K562 (cell line): ENCODE results near the gene HMCN2. TPM values are rescaled to one million over a fixed set of nuclear protein-coding genes. Genes with fewer than 3 reads are reported as not detected.

ENCODE experiments used
- ATAC-seq: fragments of 200-7000 bp; cut with Tn5 transposase; 3 replicates; pipeline ENCODE4 v1.9.1; 2020; ENCODE audit warnings: moderate library complexity
- BruUV-seq: library from RNA; stranded (reverse); fragments of 400-500 nt; replicated peaks from 2 replicates; lab custom pipeline; 2021; lab: Mats Ljungman, UMichigan
- CTCF ChIA-PET: fragments of 300-600 bp; formaldehyde crosslinking; extraction: SDS; loops from one replicate; lab custom pipeline; 2021; ENCODE audit warnings: low intra/inter-chr PET ratio; lab: Yijun Ruan, JAX
- POLR2A ChIA-PET: fragments of 300-600, 350-650 bp; sonication (Branson Sonifier 250); formaldehyde crosslinking; extraction: SDS; loops from one replicate; lab custom pipeline; 2021; ENCODE audit warnings: antibody characterized with exemption, inconsistent platforms; lab: Yijun Ruan, JAX
- DNase-seq, 4 experiments: peaks; one replicate each; pipeline versions ENCODE4 v3.0.0 to v3.0.0-alpha.2; 2011 to 2018; ENCODE audit warnings: low spot score in 3 of 4, mixed read lengths in 3 of 4; ENCODE audit errors: extremely low read depth in 1 of 4
- FAIRE-seq: peaks from 2 replicates; lab custom pipeline; 2011; peaks lifted over from hg19 to GRCh38; lab: Jason Lieb, UNC
- H2AFZ ChIP-seq: 2 replicates; pipeline ENCODE4 v1.6.0; 2011; ENCODE audit warnings: low read depth, low read length, control low read depth, inconsistent platforms
- H3K27ac ChIP-seq: fragments of 200-600 bp; 3 replicates; pipeline ENCODE4 v1.8.0; 2011; ENCODE audit warnings: low read depth, mild to moderate bottlenecking, control low read depth, inconsistent platforms, low read length, moderate library complexity, mixed read lengths; ENCODE audit errors: extremely low read depth
- H3K27me3 ChIP-seq, 2 experiments: fragments of 300-600 bp in 1 of 2; 2 replicates in 1 of 2; 3 replicates in 1 of 2; pipeline versions ENCODE4 v1.6.0 to v1.8.0; 2011; ENCODE audit warnings: inconsistent platforms in 2 of 2, low read length in 2 of 2, mild to moderate bottlenecking in 1 of 2, mixed read lengths in 1 of 2, moderate library complexity in 1 of 2; ENCODE audit not compliant: control insufficient read depth in 2 of 2, insufficient read depth in 2 of 2
- H3K36me3 ChIP-seq: fragments of 300-600 bp; 3 replicates; pipeline ENCODE4 v1.8.0; 2011; ENCODE audit warnings: mild to moderate bottlenecking, low read length, inconsistent platforms; ENCODE audit not compliant: control insufficient read depth, insufficient read depth
- H3K4me1 ChIP-seq, 2 experiments: fragments of 200-600 bp in 1 of 2; replicated peaks in 1 of 2; 2 replicates in 1 of 2; 3 replicates in 1 of 2; pipeline versions ENCODE4 v1.5.1 to v1.8.0; 2011; ENCODE audit warnings: inconsistent platforms in 2 of 2, low read length in 2 of 2, mild to moderate bottlenecking in 1 of 2, mixed read lengths in 1 of 2, moderate library complexity in 1 of 2; ENCODE audit not compliant: control insufficient read depth in 2 of 2, insufficient read depth in 2 of 2
- H3K4me2 ChIP-seq: 2 replicates; pipeline ENCODE4 v1.6.1; 2011; ENCODE audit warnings: low read length, control low read depth, inconsistent platforms, mixed read lengths; ENCODE audit not compliant: insufficient read depth
- H3K4me3 ChIP-seq: fragments of 200-600 bp; sonication (generic), shearing (Covaris generic); 2 replicates; pipeline ENCODE4 v1.5.1; 2016; ENCODE audit warnings: control low read depth, inconsistent platforms
- H3K79me2 ChIP-seq: fragments of 200-600 bp; 3 replicates; pipeline ENCODE4 v1.8.0; 2011; ENCODE audit warnings: low read length, inconsistent platforms; ENCODE audit not compliant: control insufficient read depth, insufficient read depth
- H3K9ac ChIP-seq, 2 experiments: 2 replicates each; pipeline versions ENCODE4 v1.6.0 to v1.6.1; 2011; ENCODE audit warnings: low read depth in 2 of 2, low read length in 2 of 2, control low read depth in 1 of 2, inconsistent platforms in 1 of 2, mild to moderate bottlenecking in 1 of 2, mixed read lengths in 1 of 2; ENCODE audit not compliant: insufficient read depth in 1 of 2
- H3K9me1 ChIP-seq: one replicate; pipeline ENCODE4 v1.6.0; 2011; ENCODE audit warnings: inconsistent platforms, mild to moderate bottlenecking, low read length, moderate library complexity; ENCODE audit not compliant: control insufficient read depth, insufficient read depth
- H3K9me3 ChIP-seq: replicated peaks from 2 replicates; pipeline ENCODE4 v1.5.1; 2011; ENCODE audit warnings: low read depth, low read length, inconsistent platforms; ENCODE audit not compliant: control insufficient read depth, insufficient read depth
- H4K20me1 ChIP-seq: replicated peaks from 2 replicates; pipeline ENCODE4 v1.6.1; 2011; ENCODE audit warnings: low read length, inconsistent platforms, mixed read lengths; ENCODE audit not compliant: control insufficient read depth, insufficient read depth
- ATF7 ChIP-seq: fragments of 450-650 bp; IDR thresholded peaks from 2 replicates; pipeline ENCODE4 v1.7.1; 2014; ENCODE audit warnings: mild to moderate bottlenecking, moderate library complexity
- EHMT2 ChIP-seq: fragments of 450-650 bp; IDR thresholded peaks from 2 replicates; pipeline ENCODE4 v1.6.1; 2018; ENCODE audit warnings: antibody characterized with exemption
- ETV1 ChIP-seq: fragments of 450-650 bp; conservative IDR thresholded peaks from 2 replicates; pipeline ENCODE4 v1.6.1; 2016; ENCODE audit warnings: missing genetic modification characterization, control low read depth, low read depth, missing compliant biosample characterization
- ETV6 ChIP-seq, 3 experiments: fragments of 150-350 bp in 1 of 3; sonication (generic) in 1 of 3; formaldehyde crosslinking in 1 of 3; IDR thresholded peaks; 2 replicates each; pipeline versions ENCODE4 v1.6.1 to v1.8.0; 2014 to 2022; ENCODE audit warnings: borderline replicate concordance in 2 of 3, low read depth in 2 of 3, antibody characterized with exemption in 1 of 3, low read length in 1 of 3, mild to moderate bottlenecking in 1 of 3, missing genetic modification reagents in 1 of 3
- FUS ChIP-seq: fragments of 200-400 bp; formaldehyde crosslinking; optimal IDR thresholded peaks from 2 replicates; pipeline ENCODE3; 2017; ENCODE audit warnings: low read depth, low read length
- GTF2F1 ChIP-seq: IDR thresholded peaks from 2 replicates; pipeline ENCODE4 v1.6.1; 2011; ENCODE audit warnings: low read depth, low read length, improper control_type of control experiment
- JUN ChIP-seq, 2 experiments: sonication (generic) in 1 of 2; formaldehyde crosslinking in 1 of 2; IDR thresholded peaks; 2 replicates each; pipeline versions ENCODE4 v1.6.1 to v1.8.0; 2012 to 2022; ENCODE audit warnings: borderline replicate concordance in 2 of 2, mild to moderate bottlenecking in 2 of 2, improper control_type of control experiment in 1 of 2, low read depth in 1 of 2, low read length in 1 of 2, missing genetic modification reagents in 1 of 2
- KAT7 ChIP-seq: sonication (generic); formaldehyde crosslinking; IDR thresholded peaks from 2 replicates; pipeline ENCODE4 v1.8.0; 2022; ENCODE audit warnings: missing genetic modification reagents, mild to moderate bottlenecking, borderline replicate concordance
- NCOA4 ChIP-seq: fragments of 450-650 bp; IDR thresholded peaks from 2 replicates; pipeline ENCODE4 v1.6.1; 2018; ENCODE audit warnings: mild to moderate bottlenecking; ENCODE audit not compliant: partially characterized antibody
- RBM25 ChIP-seq: fragments of 200-400 bp; formaldehyde crosslinking; IDR thresholded peaks from 2 replicates; pipeline ENCODE4 v1.6.1; 2018; ENCODE audit warnings: low read length, low read depth, moderate library complexity; ENCODE audit not compliant: severe bottlenecking
- SAFB ChIP-seq: fragments of 200-400 bp; formaldehyde crosslinking; IDR thresholded peaks from 2 replicates; pipeline ENCODE4 v1.6.1; 2017; ENCODE audit warnings: low read depth, low read length, borderline replicate concordance
- SLC30A9 ChIP-seq: fragments of 250-450 bp; sonication (Bioruptor Pico); IDR thresholded peaks from 2 replicates; pipeline ENCODE4 v1.8.0; 2022; ENCODE audit warnings: mild to moderate bottlenecking, moderate library complexity
- TBL1XR1 ChIP-seq, 2 experiments: IDR thresholded peaks; 2 replicates each; pipeline ENCODE4 v1.6.1; 2012; ENCODE audit warnings: improper control_type of control experiment in 2 of 2, low read length in 2 of 2, mild to moderate bottlenecking in 1 of 2
- TEAD1 ChIP-seq, 2 experiments: fragments of 450-650 bp in 1 of 2; sonication (generic) in 1 of 2; formaldehyde crosslinking; IDR thresholded peaks; 2 replicates each; pipeline versions ENCODE4 v1.4.0 to v1.8.0; 2020 to 2022; ENCODE audit warnings: mild to moderate bottlenecking in 2 of 2, missing genetic modification reagents in 1 of 2
- ZBTB33 ChIP-seq: sonication (generic); formaldehyde crosslinking; IDR thresholded peaks from 2 replicates; pipeline ENCODE4 v1.8.1; 2023; ENCODE audit warnings: mild to moderate bottlenecking, missing genetic modification reagents
- ZNF134 ChIP-seq: fragments of 250-450 bp; sonication (Bioruptor Pico); conservative IDR thresholded peaks from 2 replicates; pipeline ENCODE4 v1.4.0; 2020
- ZNF143 ChIP-seq: sonication (generic); formaldehyde crosslinking; IDR thresholded peaks from 2 replicates; pipeline ENCODE4 v1.9.0; 2022; ENCODE audit warnings: mild to moderate bottlenecking, missing genetic modification reagents
- ZNF175 ChIP-seq: fragments of 200-800 bp; sonication (Bioruptor generic); IDR thresholded peaks from 2 replicates; pipeline ENCODE4 v1.6.1; 2016; ENCODE audit warnings: low read depth, mild to moderate bottlenecking, missing genetic modification characterization, missing compliant biosample characterization
- WGBS: fragments of 100-300 bp; shearing (Covaris generic); methylation state at CpG from one replicate; pipeline ENCODE4 v1.1.6; 2016; ENCODE audit warnings: low coverage, mixed read lengths; ENCODE audit not compliant: insufficient coverage; ENCODE audit errors: missing lambda C conversion rate; 5-methylcytosine and 5-hydroxymethylcytosine counted together
- in situ Hi-C: fragments of 300-500 bp; cut with MboI; formaldehyde crosslinking; loops from 4 replicates; pipeline ENCODE4 v1.15.0; 2018; ENCODE audit warnings: inconsistent platforms, mixed read lengths
- intact Hi-C: fragments of 100-400 bp; cut with micrococcal nuclease; formaldehyde crosslinking; loops from 2 replicates; pipeline ENCODE4 v1.14.2; 2022
- polyA plus RNA-seq, 8 experiments: library from polyadenylated mRNA; depleted of rRNA in 4 of 8; stranded (reverse) in 5 of 8; unstranded in 3 of 8; fragments of >200 nt; fragmentation: Nextera tagmentation in 2 of 8; fragmentation: Illumina TruSeq in 1 of 8; extraction: Ambion mirVana in 2 of 8; extraction: Trizol in 1 of 8; gene quantifications; 2 replicates each; pipeline versions ENCODE4 v1.2.1 to v1.2.3, GENCODE V29; 2011 to 2014; ENCODE audit warnings: inconsistent platforms in 1 of 8, missing spikeins in 1 of 8
- total RNA-seq, 7 experiments: library from RNA; depleted of rRNA in 6 of 7; stranded (reverse); fragments of >200 nt in 6 of 7; fragmentation: Illumina TruSeq in 2 of 7; extraction: Trizol in 2 of 7; gene quantifications; 2 replicates each; pipeline versions ENCODE4 v1.2.1 to v1.2.3, GENCODE V29; 2011 to 2021; ENCODE audit warnings: low replicate concordance in 1 of 7

Gene HMCN2
- total and polyA plus RNA-seq, 9 of the 15 experiments (the other 6 are each of a cell fraction or from before 2014, with no cell fraction given), result 0.01 TPM; not detected in 8

GRCh38 chr9:130352586-130353285 is 87.2 kb downstream of the HMCN2 start (continued):
- TF ChIP-seq TBL1XR1 (IDR thresholded peaks at IDR 0.05; ENCODE audit: low read length in 2 of 2) (no peak), ETV6 (IDR thresholded peaks at IDR 0.05; ENCODE audit: borderline replicate concordance in 1 of 2, low read depth in 2 of 2, low read length in 1 of 2) (no peak), ETV6 (CRISPR knock-in tag; IDR thresholded peaks at IDR 0.05; ENCODE audit: borderline replicate concordance) (no peak), ETV1 (tag) (no peak), ZNF175 (CRISPR knock-in tag) (no peak), EHMT2 (no peak)

- CTCF ChIA-PET, result no interaction called here
Measured at GRCh38 chr9:130354378-130354777, 88.8 kb downstream of the HMCN2 start.

More at GRCh38 chr9:130354378-130354777, 88.8 kb downstream of the HMCN2 start:
- no peak for TF ChIP-seq SLC30A9 (CRISPR knock-in tag)
- TF ChIP-seq RBM25, result no peak
- TF ChIP-seq FUS, result no peak
- no peak for TF ChIP-seq ATF7
- TF ChIP-seq SAFB, result no peak
- TF ChIP-seq ZBTB33 (CRISPR knock-in tag), result no peak
- no peak for TF ChIP-seq KAT7
- TF ChIP-seq JUN (IDR thresholded peaks at IDR 0.05; ENCODE audit: borderline replicate concordance, low read depth, low read length), result no peak
- no peak for TF ChIP-seq JUN (CRISPR knock-in tag; IDR thresholded peaks at IDR 0.05; ENCODE audit: borderline replicate concordance)
- no peak for TF ChIP-seq NCOA4
- no peak for TF ChIP-seq TEAD1 (CRISPR knock-in tag; IDR thresholded peaks at IDR 0.05)
- no peak for TF ChIP-seq ZNF134 (CRISPR knock-in tag)
- TF ChIP-seq ZNF143 (CRISPR knock-in tag), result no peak
- TF ChIP-seq GTF2F1, result no peak
- H3K9me3 ChIP-seq, result no peaks in the 10 kb centered on the region
- H3K27ac ChIP-seq, result no peak overlapping the region
- no peak overlapping the region for H2AFZ ChIP-seq
- no peak for ATAC-seq
- no peaks in the 10 kb centered on the region for H3K36me3 ChIP-seq
- POLR2A ChIA-PET, result interaction anchor here (1.0 to 1.3 kb wide), 2 partner anchors 13 to 99 kb away, joined by 4 to 6 read pairs; no protein-coding TSS in a partner anchor
- no peaks in the 10 kb centered on the region for H3K79me2 ChIP-seq
- H3K9me1 ChIP-seq, result no peaks in the 10 kb centered on the region
- no peak overlapping the region for H3K4me3 ChIP-seq
- no peak overlapping the region for H3K4me2 ChIP-seq
- no peak overlapping the region for H3K9ac ChIP-seq
- BruUV-seq, result no TSS peak
- in situ Hi-C loops (no loop called here), intact Hi-C loops (no loop called here)
- FAIRE-seq, result no peak
- H3K4me1 ChIP-seq, result peaks cover 0 to 10% of the 10 kb centered on the region in 2 experiments; a peak in 2 of 5 replicates
- WGBS, result 0% methylated on average over 12 of the region's 13 CpGs
- peaks cover 6 to 56% of the 10 kb centered on the region in 2 experiments; a peak in 3 of 5 replicates for H3K27me3 ChIP-seq
- DNase-seq, result no peak
- peaks cover 5% of the 10 kb centered on the region; the same call in 1 of the 2 replicates for H4K20me1 ChIP-seq
